MM.1S (cell line): Measurements from ENCODE around the gene MGAT1.

Experiments used
- CTCF ChIP-seq: fragments of 300-600 bp; sonication (generic); IDR thresholded peaks from 2 replicates; pipeline ENCODE4 v1.5.1; 2016; ENCODE audit warnings: antibody characterized with exemption, low read length, mixed read lengths
- EZH2 ChIP-seq: fragments of 300-600 bp; sonication (generic); optimal IDR thresholded peaks from 2 replicates; pipeline ENCODE3; 2017; ENCODE audit warnings: low read depth, mild to moderate bottlenecking, antibody characterized with exemption, low read length, mixed read lengths
- EZH2phosphoT487 ChIP-seq: fragments of 300-600 bp; sonication (generic); IDR thresholded peaks from 2 replicates; pipeline ENCODE4 v1.6.1; 2018; ENCODE audit warnings: antibody characterized with exemption, low read length

- TF ChIP-seq CTCF (no peak), EZH2phosphoT487 (no peak), EZH2 (no peak)
Observed at GRCh38 chr5:180779985-180780610, 22.5 kb downstream of the MGAT1 start.
